ENCODE results near the gene CFAP157. TPM values are rescaled to one million over a fixed set of nuclear protein-coding genes. Genes with fewer than 3 reads are reported as not detected.

Gene CFAP157
- total and polyA plus RNA-seq, 2 donors (not counting 1 experiment from before 2014, with no cell fraction given): under 0.01 TPM; not detected in 1

DNA sequence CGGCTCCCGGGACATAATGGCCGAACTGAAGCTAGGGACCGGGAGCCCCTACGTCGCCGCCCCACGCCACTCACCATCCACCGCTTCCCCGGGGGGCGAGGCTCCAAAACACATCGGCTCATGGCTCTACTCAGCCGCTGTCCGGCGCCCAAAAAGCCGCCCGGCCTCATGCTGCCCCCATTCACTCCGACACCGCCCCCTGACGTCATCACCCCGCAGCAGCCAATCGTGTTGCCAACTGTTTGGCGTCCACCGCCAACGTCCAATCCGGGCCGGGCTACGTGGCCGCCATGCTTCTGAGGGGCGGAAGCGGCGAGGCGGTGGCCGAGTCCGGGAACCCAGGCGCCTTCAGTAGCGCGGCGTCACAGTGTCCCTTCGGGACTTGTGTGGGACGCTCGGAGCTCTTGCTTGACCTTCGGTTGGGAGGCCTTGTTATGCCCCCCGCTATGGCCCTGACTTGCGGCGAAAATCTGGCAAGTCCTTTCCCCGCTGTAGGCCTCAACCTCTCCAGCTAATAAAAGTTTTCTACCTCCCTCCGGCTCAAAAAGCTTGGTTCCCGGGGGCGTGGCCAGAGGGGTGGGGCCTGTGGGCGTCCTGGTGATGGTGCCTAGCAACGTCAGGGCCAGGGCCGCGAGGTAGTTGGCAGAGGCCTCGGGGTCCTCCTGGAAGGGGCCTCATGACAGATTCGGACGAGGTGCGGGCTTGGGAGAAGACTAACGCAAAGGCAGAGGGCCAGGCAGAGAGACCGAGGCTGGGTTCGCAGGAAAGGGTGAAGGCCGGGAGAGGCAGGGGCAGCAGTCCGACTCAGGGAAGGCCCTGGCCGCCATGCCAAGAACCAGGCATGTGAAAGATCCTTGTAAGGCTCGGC is 8.9 kb downstream of the CFAP157 start, which contains the start of the genes PTRH1 and TTC16:
Gene PTRH1, minus strand, starts transcription at position 194 of the 868 bp plus-strand sequence. Its CDS starts 24 bp downstream, at position 170.
Gene TTC16, plus strand, starts transcription at position 610 of the 868 bp plus-strand sequence. Its CDS starts 67 bp downstream, at position 677.
- H3K27me3 ChIP-seq (ENCODE audit: control insufficient read depth, insufficient read depth, low read length): no peaks in the 10 kb centered on the region
- H3K9ac ChIP-seq (ENCODE audit: insufficient read depth, low read length): peak within 1 kb of the TSS; percentile 76
- H3K27ac ChIP-seq (ENCODE audit: insufficient read depth, low read length): peak within 1 kb of the TSS; percentile 82
- no peak for TF ChIP-seq EZH2 (IDR thresholded peaks at IDR 0.05; ENCODE audit: low read length, missing control alignments)
- TF ChIP-seq, protein P1, sequence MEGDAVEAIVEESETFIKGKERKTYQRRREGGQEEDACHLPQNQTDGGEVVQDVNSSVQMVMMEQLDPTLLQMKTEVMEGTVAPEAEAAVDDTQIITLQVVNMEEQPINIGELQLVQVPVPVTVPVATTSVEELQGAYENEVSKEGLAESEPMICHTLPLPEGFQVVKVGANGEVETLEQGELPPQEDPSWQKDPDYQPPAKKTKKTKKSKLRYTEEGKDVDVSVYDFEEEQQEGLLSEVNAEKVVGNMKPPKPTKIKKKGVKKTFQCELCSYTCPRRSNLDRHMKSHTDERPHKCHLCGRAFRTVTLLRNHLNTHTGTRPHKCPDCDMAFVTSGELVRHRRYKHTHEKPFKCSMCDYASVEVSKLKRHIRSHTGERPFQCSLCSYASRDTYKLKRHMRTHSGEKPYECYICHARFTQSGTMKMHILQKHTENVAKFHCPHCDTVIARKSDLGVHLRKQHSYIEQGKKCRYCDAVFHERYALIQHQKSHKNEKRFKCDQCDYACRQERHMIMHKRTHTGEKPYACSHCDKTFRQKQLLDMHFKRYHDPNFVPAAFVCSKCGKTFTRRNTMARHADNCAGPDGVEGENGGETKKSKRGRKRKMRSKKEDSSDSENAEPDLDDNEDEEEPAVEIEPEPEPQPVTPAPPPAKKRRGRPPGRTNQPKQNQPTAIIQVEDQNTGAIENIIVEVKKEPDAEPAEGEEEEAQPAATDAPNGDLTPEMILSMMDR (conservative IDR thresholded peaks at IDR 0.05 in 1 of 2, IDR thresholded peaks at IDR 0.05 in 1 of 2; ENCODE audit: low read depth in 1 of 2, low read length in 2 of 2): no peak
- H4K20me1 ChIP-seq (ENCODE audit: control insufficient read depth, extremely low read depth, insufficient read depth, low read length): no peaks in the 10 kb centered on the region
- H3K4me2 ChIP-seq (ENCODE audit: extremely low read depth, insufficient read depth, low read length): peak within 1 kb of the TSS; percentile 94
- peak; percentile 92 to 94 for DNase-seq (ENCODE audit: low read depth in 2 of 2)
- no peaks in the 10 kb centered on the region for H3K79me2 ChIP-seq (ENCODE audit: control insufficient read depth, insufficient read depth, low read length)
- peaks cover 1% of the 10 kb centered on the region for H3K36me3 ChIP-seq (ENCODE audit: control insufficient read depth, insufficient read depth, low read length)
- peaks cover 7% of the 10 kb centered on the region for H3K4me1 ChIP-seq (ENCODE audit: control insufficient read depth, extremely low read depth, insufficient read depth, low read length)
- peak within 1 kb of the TSS; percentile 71 to 88 (median 82) for H3K4me3 ChIP-seq (replicated peaks in 1 of 4; ENCODE audit: control extremely low read depth in 1 of 4, insufficient read depth in 1 of 4, low read depth in 3 of 4, low read length in 4 of 4)
- H2AFZ ChIP-seq (ENCODE audit: low read length): peak within 1 kb of the TSS; percentile 96
- H3K9me3 ChIP-seq (ENCODE audit: control insufficient read depth, insufficient read depth, low read depth, low read length): no peaks in the 10 kb centered on the region

DNA sequence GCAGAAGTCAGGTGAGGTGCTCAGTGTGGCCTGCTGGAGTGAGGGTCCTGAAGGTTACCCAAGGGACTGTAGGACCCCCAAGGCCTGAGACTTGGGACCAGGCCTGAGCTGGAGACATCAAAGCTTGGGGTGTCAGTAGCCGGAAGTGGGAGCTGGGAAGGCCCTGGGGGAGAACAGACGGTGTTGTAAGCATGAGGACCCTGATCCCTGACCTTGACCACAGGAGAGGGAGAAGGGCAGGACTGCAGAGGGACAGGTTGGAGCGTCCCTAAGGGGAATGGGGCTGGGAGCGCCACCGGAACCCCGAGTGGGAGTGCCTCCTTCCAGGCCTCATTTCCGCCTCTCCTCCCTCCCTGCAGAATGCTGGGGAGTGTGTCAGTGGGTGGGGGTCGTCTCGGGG is 9.6 kb downstream of the CFAP157 start:
- Histone ChIP-seq H4K20me1 (ENCODE audit: control insufficient read depth, extremely low read depth, insufficient read depth, low read length) (no peaks in the 10 kb centered on the region), H2AFZ (ENCODE audit: low read length) (peak overlapping the region; percentile 88), H3K4me2 (ENCODE audit: extremely low read depth, insufficient read depth, low read length) (peak overlapping the region; percentile 81), H3K27me3 (ENCODE audit: control insufficient read depth, insufficient read depth, low read length) (no peaks in the 10 kb centered on the region), H3K9me3 (ENCODE audit: control insufficient read depth, insufficient read depth, low read depth, low read length) (no peaks in the 10 kb centered on the region), H3K27ac (ENCODE audit: insufficient read depth, low read length) (peak overlapping the region; percentile 82), H3K79me2 (ENCODE audit: control insufficient read depth, insufficient read depth, low read length) (no peaks in the 10 kb centered on the region), H3K36me3 (ENCODE audit: control insufficient read depth, insufficient read depth, low read length) (peaks cover 1% of the 10 kb centered on the region), H3K4me3 (replicated peaks in 1 of 4; ENCODE audit: control extremely low read depth in 1 of 4, insufficient read depth in 1 of 4, low read depth in 3 of 4, low read length in 4 of 4) (peak overlapping the region; percentile 62 to 88 (median 77)), H3K9ac (ENCODE audit: insufficient read depth, low read length) (peak overlapping the region; percentile 76), H3K4me1 (ENCODE audit: control insufficient read depth, extremely low read depth, insufficient read depth, low read length) (peaks cover 7% of the 10 kb centered on the region)
- DNase-seq (ENCODE audit: low read depth in 2 of 2): no peak
- TF ChIP-seq, protein P1 (conservative IDR thresholded peaks at IDR 0.05 in 1 of 2, IDR thresholded peaks at IDR 0.05 in 1 of 2; ENCODE audit: low read depth in 1 of 2, low read length in 2 of 2): no peak
- TF ChIP-seq EZH2 (IDR thresholded peaks at IDR 0.05; ENCODE audit: low read length, missing control alignments): no peak

DNA sequence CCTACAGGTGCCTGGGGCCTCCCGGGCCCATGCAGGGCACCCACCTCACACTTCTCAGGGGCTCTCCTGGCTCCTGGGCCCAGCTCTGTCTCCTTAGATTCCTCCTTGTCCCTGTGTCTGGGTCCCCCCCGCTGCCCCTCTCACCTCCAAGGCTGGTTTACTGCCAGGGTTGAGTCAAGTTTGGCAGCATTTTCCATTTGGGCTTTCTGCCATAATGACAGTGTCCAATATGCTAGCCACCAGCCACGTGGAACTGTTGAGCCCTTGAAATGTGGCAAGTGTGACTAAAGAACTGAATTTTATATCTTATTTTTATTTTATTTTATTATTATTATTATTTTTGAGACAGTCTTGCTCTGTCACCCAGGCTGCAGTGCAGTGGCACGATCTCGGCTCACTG is 11.0 kb downstream of the CFAP157 start:
- no peak overlapping the region for H3K27ac ChIP-seq (ENCODE audit: insufficient read depth, low read length)
- no peaks in the 10 kb centered on the region for H4K20me1 ChIP-seq (ENCODE audit: control insufficient read depth, extremely low read depth, insufficient read depth, low read length)
- H3K79me2 ChIP-seq (ENCODE audit: control insufficient read depth, insufficient read depth, low read length): no peaks in the 10 kb centered on the region
- no peak overlapping the region for H3K9ac ChIP-seq (ENCODE audit: insufficient read depth, low read length)
- no peaks in the 10 kb centered on the region for H3K9me3 ChIP-seq (ENCODE audit: control insufficient read depth, insufficient read depth, low read depth, low read length)
- no peak overlapping the region for H3K4me2 ChIP-seq (ENCODE audit: extremely low read depth, insufficient read depth, low read length)
- no peak overlapping the region for H3K4me3 ChIP-seq (replicated peaks in 1 of 4; ENCODE audit: control extremely low read depth in 1 of 4, insufficient read depth in 1 of 4, low read depth in 3 of 4, low read length in 4 of 4)
- no peak for DNase-seq (ENCODE audit: low read depth in 2 of 2)
- no peak overlapping the region for H2AFZ ChIP-seq (ENCODE audit: low read length)
- H3K4me1 ChIP-seq (ENCODE audit: control insufficient read depth, extremely low read depth, insufficient read depth, low read length): peaks cover 7% of the 10 kb centered on the region
- no peaks in the 10 kb centered on the region for H3K27me3 ChIP-seq (ENCODE audit: control insufficient read depth, insufficient read depth, low read length)
- no peak for TF ChIP-seq EZH2 (IDR thresholded peaks at IDR 0.05; ENCODE audit: low read length, missing control alignments)
- TF ChIP-seq, protein P1 (conservative IDR thresholded peaks at IDR 0.05 in 1 of 2, IDR thresholded peaks at IDR 0.05 in 1 of 2; ENCODE audit: low read depth in 1 of 2, low read length in 2 of 2): no peak
- no peaks in the 10 kb centered on the region for H3K36me3 ChIP-seq (ENCODE audit: control insufficient read depth, insufficient read depth, low read length)

All from fibroblast of lung (primary cell).